Central memory CD8-positive, alpha-beta T cell (primary cell): Measurements from ENCODE around the gene TRAPPC8.
"Not testable (repeated sequence)": the region's sequence is repeated elsewhere in the genome, so short reads cannot be mapped to it uniquely, and the experiment has no call there.

Experiments used
- ATAC-seq: fragments of 150-1000 bp; cut with Tn5 transposase; replicated peaks from 2 replicates; pipeline ENCODE4 v1.10.0; 2022; ENCODE audit warnings: mild to moderate bottlenecking, moderate FRiP score, moderate number of reproducible peaks; ENCODE audit not compliant: poor library complexity, severe bottlenecking; ENCODE audit errors: extremely low read depth
- DNase-seq, 2 donors: peaks; one replicate each; pipeline ENCODE4 v3.0.0; 2021; ENCODE audit warnings: low spot score in 2 of 2
- H3K27ac Mint-ChIP-seq: one replicate; pipeline ENCODE4 v1.8.0; 2022; ENCODE audit warnings: low read depth, mild to moderate bottlenecking, moderate library complexity, mixed read lengths
- H3K27me3 Mint-ChIP-seq: one replicate; pipeline ENCODE4 v1.8.0; 2022; ENCODE audit warnings: mixed read lengths
- H3K36me3 Mint-ChIP-seq: one replicate; pipeline ENCODE4 v1.8.0; 2022; ENCODE audit warnings: mild to moderate bottlenecking, moderate library complexity, mixed read lengths; ENCODE audit not compliant: insufficient read depth
- H3K4me1 Mint-ChIP-seq: one replicate; pipeline ENCODE4 v1.8.0; 2022; ENCODE audit warnings: mixed read lengths
- H3K4me3 Mint-ChIP-seq: one replicate; pipeline ENCODE4 v1.8.0; 2022; ENCODE audit warnings: mild to moderate bottlenecking, moderate library complexity, mixed read lengths
- H3K9me3 Mint-ChIP-seq: one replicate; pipeline ENCODE4 v1.8.0; 2022; ENCODE audit warnings: mixed read lengths

The TRAPPC8 gene

GRCh38 chr18:31965316-31965970, 22.5 kb upstream of the TRAPPC8 start:
- no peak for DNase-seq
- no peak for ATAC-seq
- H3K4me3 Mint-ChIP-seq, result no peak overlapping the region
- H3K27me3 Mint-ChIP-seq, result no peaks in the 10 kb centered on the region
- no peaks in the 10 kb centered on the region for H3K9me3 Mint-ChIP-seq
- no peaks in the 10 kb centered on the region for H3K4me1 Mint-ChIP-seq
- H3K36me3 Mint-ChIP-seq, result no peaks in the 10 kb centered on the region
- no peak overlapping the region for H3K27ac Mint-ChIP-seq

- peaks cover 1% of the 10 kb centered on the region for H3K27me3 Mint-ChIP-seq
- no peaks in the 10 kb centered on the region for H3K36me3 Mint-ChIP-seq
- no peak overlapping the region for H3K27ac Mint-ChIP-seq
- H3K4me1 Mint-ChIP-seq, result no peaks in the 10 kb centered on the region
- DNase-seq (no peak), ATAC-seq (no peak)
- H3K4me3 Mint-ChIP-seq, result no peak overlapping the region
- no peaks in the 10 kb centered on the region for H3K9me3 Mint-ChIP-seq
These were observed 14.8 kb upstream of the TRAPPC8 start for GRCh38 chr18:31957728-31958127.

GRCh38 chr18:31954349-31954748, 11.4 kb upstream of the TRAPPC8 start:
- DNase-seq (no peak), ATAC-seq (no peak)
- Mint-ChIP-seq H3K4me1 (no peaks in the 10 kb centered on the region), H3K9me3 (no peaks in the 10 kb centered on the region), H3K27ac (no peak overlapping the region), H3K36me3 (no peaks in the 10 kb centered on the region), H3K4me3 (no peak overlapping the region), H3K27me3 (peaks cover 13% of the 10 kb centered on the region)

- not testable (repeated sequence) for H3K27ac Mint-ChIP-seq, ATAC-seq, DNase-seq, H3K9me3 Mint-ChIP-seq, H3K4me3 Mint-ChIP-seq, H3K4me1 Mint-ChIP-seq, H3K36me3 Mint-ChIP-seq
- H3K27me3 Mint-ChIP-seq, result peaks cover 13% of the 10 kb centered on the region
These were observed 10.8 kb upstream of the TRAPPC8 start for GRCh38 chr18:31953699-31954098.

DNA sequence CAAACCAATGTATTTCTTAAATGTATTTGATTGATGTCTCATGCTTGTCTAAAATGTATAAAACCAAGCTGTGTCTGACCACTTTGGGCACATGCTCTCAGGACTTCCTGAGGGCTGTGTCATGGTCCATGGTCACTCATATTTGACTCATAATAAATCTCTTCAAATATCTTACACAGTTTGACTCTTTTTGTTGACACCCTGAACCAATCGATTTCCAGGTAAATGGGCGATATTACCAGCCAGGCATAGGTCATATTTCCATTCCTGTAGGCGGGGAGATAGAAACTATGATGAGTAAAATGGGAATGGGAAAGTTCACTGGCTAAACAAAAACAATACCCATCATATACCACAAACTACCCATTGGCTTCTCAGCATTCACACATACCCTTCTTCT, 9.3 kb upstream of the TRAPPC8 start:
- DNase-seq (no peak), ATAC-seq (no peak)
- H3K4me3 Mint-ChIP-seq, result no peak overlapping the region
- no peaks in the 10 kb centered on the region for H3K36me3 Mint-ChIP-seq
- no peaks in the 10 kb centered on the region for H3K9me3 Mint-ChIP-seq
- H3K27ac Mint-ChIP-seq, result no peak overlapping the region
- H3K27me3 Mint-ChIP-seq, result peaks cover 13% of the 10 kb centered on the region
- H3K4me1 Mint-ChIP-seq, result no peaks in the 10 kb centered on the region

- Mint-ChIP-seq H3K4me1 (no peaks in the 10 kb centered on the region), H3K27me3 (peaks cover 13% of the 10 kb centered on the region), H3K4me3 (no peak overlapping the region), H3K27ac (no peak overlapping the region), H3K9me3 (no peaks in the 10 kb centered on the region), H3K36me3 (no peaks in the 10 kb centered on the region)
- ATAC-seq (no peak), DNase-seq (no peak)
These were observed 7.7 kb upstream of the TRAPPC8 start for GRCh38 chr18:31950583-31950982.

- not testable (repeated sequence) for H3K27ac Mint-ChIP-seq, H3K9me3 Mint-ChIP-seq, ATAC-seq, H3K4me3 Mint-ChIP-seq, H3K36me3 Mint-ChIP-seq, DNase-seq
- Mint-ChIP-seq H3K4me1 (peaks cover 14% of the 10 kb centered on the region), H3K27me3 (peaks cover 13% of the 10 kb centered on the region)
These were observed 5.4 kb upstream of the TRAPPC8 start for GRCh38 chr18:31948349-31948748.

DNA sequence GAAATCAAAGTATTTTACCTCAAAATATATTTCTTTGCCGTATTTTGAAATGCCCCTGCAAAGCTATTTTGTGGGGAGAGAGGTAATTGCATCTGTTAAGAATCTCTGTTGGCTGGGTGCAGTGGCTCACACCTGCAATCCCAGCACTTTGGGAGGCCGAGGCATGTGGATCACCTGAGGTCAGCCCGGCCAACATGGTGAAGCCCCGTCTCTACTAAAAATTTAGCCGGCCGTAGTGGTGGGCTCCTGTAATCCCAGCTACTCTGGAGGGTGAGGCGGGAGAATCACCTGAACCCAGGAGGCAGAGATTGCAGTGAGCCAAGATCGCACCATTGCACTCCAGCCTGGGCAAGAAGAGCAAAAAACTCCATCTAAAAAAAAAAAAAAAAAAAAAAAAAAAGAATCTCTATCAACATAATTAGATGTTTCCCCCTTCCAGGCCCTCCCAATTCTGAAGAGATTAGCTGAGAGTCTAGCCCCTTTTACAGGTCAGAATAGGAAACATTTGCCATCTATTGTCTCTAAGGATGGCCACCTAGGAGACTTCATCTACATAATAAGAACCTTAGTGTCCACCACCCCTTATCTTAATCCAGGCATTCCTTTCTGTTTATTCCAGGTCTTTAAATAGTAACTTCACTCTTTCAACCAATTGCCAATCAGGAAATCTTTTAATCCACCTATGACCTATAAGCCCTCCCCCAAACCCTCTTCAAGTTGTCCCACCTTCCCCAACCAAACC, 3.5 kb upstream of the TRAPPC8 start:
- Mint-ChIP-seq H3K27me3 (no peaks in the 10 kb centered on the region), H3K36me3 (peaks cover 8% of the 10 kb centered on the region), H3K9me3 (no peaks in the 10 kb centered on the region), H3K27ac (no peak overlapping the region), H3K4me1 (peaks cover 23% of the 10 kb centered on the region), H3K4me3 (no peak overlapping the region)
- no peak for DNase-seq
- ATAC-seq, result no peak

DNA sequence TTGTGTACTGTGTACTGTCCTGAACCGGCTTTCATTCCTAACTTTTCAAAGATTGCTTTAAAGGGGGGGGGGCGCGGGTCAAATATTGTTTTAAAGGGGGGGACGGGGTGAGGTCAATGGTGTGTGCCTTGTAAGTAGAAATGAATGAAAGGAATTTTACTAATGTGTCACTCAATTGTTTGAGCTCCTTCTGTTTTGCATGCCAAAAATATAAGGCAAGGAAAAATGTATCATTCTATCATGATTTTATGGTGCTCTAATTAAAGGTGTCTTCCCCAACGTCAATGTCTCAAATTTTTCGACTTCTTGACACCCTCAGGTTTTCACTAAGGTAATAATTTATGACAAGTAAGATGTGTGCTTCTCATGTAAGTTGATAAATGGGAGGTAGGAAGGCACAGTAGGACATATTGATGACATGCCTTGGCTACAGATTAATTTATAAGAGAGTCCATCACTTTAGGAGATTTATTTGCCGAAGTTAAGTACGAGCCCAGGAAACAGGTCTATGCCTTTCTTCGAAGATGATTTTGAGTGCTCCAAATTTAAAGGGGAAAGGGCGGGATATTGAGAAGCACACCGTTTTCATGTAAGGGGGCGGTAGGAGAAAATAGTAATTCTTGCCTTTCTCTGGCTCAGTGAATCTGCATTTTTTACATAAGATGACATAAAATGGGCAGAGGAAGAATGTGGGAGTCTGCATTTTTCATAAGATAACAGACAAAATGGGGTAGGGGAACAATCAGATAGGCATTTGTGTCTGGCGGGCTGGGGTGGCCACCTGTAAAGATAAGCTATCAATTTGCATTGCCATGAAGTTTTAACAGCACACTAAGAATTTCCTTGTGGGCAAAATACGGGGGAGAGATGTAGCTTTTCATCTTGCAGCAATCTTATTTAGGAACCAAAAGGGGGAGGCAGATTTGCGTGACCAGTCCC, 1.2 kb upstream of the TRAPPC8 start:
- Mint-ChIP-seq H3K9me3 (no peaks in the 10 kb centered on the region), H3K4me1 (peaks cover 35% of the 10 kb centered on the region), H3K36me3 (peaks cover 9% of the 10 kb centered on the region), H3K4me3 (peak overlapping the region; percentile 91), H3K27ac (peak overlapping the region; percentile 98), H3K27me3 (no peaks in the 10 kb centered on the region)
- DNase-seq, result no peak
- ATAC-seq, result no peak

DNA sequence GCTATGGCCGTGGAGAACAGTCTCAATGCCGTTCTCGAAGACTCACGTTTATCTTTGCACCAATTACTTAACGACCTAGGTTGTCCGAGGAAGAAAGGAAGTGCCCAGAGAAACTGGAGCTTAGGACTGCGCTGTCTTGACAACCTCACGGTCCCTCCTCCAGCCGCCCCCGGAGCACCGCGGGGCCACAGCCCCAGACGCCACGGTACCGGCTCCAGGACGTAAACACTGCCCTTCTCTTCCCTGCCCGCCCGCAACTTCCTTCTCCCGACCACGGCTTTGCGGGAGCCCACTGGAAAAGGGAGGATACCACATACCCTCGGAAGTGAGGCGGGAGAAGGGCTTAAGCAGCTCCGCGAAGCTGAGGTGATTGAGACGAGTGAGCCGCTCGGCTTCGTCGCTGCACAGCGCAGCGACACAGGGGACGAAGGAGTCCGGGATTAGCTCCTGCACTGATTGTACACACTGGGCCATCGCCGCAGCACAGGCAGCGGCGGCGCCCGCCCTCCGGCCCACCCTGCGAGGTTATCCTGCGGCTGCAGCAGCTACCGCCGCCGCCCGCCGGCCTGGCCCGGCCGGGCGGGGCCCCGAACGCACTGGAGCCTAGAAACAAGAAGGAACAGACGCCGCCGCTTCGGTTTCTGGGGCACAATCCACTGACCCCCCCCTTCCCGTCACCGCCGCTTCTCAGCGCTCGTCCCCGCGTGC, 483 bp downstream of the TRAPPC8 start:
- no peaks in the 10 kb centered on the region for H3K27me3 Mint-ChIP-seq
- H3K36me3 Mint-ChIP-seq, result peaks cover 10% of the 10 kb centered on the region
- H3K4me1 Mint-ChIP-seq, result peaks cover 43% of the 10 kb centered on the region
- H3K27ac Mint-ChIP-seq, result peak overlapping the region; percentile 98
- ATAC-seq, result peak; percentile 52
- H3K4me3 Mint-ChIP-seq, result peak overlapping the region; percentile 91
- no peaks in the 10 kb centered on the region for H3K9me3 Mint-ChIP-seq
- DNase-seq, result no peak

- peaks cover 13% of the 10 kb centered on the region for H3K36me3 Mint-ChIP-seq
- ATAC-seq (no peak), DNase-seq (no peak)
- H3K9me3 Mint-ChIP-seq, result no peaks in the 10 kb centered on the region
- H3K4me3 Mint-ChIP-seq, result peak overlapping the region; percentile 91
- peak overlapping the region; percentile 98 for H3K27ac Mint-ChIP-seq
- H3K4me1 Mint-ChIP-seq, result peaks cover 43% of the 10 kb centered on the region
- no peaks in the 10 kb centered on the region for H3K27me3 Mint-ChIP-seq
These were observed 1.7 kb downstream of the TRAPPC8 start for GRCh38 chr18:31941010-31941809.
